Keratinocyte (primary cell): ENCODE data around the gene RNF34. TPM values are rescaled to one million over a fixed set of nuclear protein-coding genes. Genes with fewer than 3 reads are reported as not detected.

Experiments used
- DNase-seq: peaks from one replicate; pipeline ENCODE4 v3.0.0-alpha.2; 2011; ENCODE audit warnings: low read depth, missing footprints, low spot score
- FAIRE-seq: peaks from 2 replicates; lab custom pipeline; 2011; peaks lifted over from hg19 to GRCh38; lab: Jason Lieb, UNC
- H2AFZ ChIP-seq: 2 replicates; pipeline ENCODE4 v1.6.0; 2012; ENCODE audit warnings: low read length, control low read depth, inconsistent platforms; ENCODE audit not compliant: control insufficient read depth
- H3K27ac ChIP-seq: 2 replicates; pipeline ENCODE4 v1.5.1; 2011; ENCODE audit warnings: low read length; ENCODE audit not compliant: control insufficient read depth, insufficient read depth
- H3K27me3 ChIP-seq: 3 replicates; pipeline ENCODE4 v1.6.0; 2011; ENCODE audit warnings: low read length; ENCODE audit not compliant: control insufficient read depth, insufficient read depth; ENCODE audit errors: extremely low read depth
- H3K36me3 ChIP-seq, 2 experiments: 2 replicates in 1 of 2; 3 replicates in 1 of 2; pipeline ENCODE4 v1.5.1; 2011; ENCODE audit warnings: low read length in 2 of 2, mild to moderate bottlenecking in 1 of 2; ENCODE audit not compliant: control insufficient read depth in 2 of 2, insufficient read depth in 2 of 2; ENCODE audit errors: extremely low read depth in 1 of 2
- H3K4me1 ChIP-seq: 3 replicates; pipeline ENCODE4 v1.5.1; 2011; ENCODE audit warnings: low read length; ENCODE audit not compliant: control insufficient read depth, insufficient read depth; ENCODE audit errors: extremely low read depth
- H3K4me2 ChIP-seq: 3 replicates; pipeline ENCODE4 v1.6.0; 2011; ENCODE audit warnings: low read depth, low read length; ENCODE audit not compliant: control insufficient read depth, insufficient read depth; ENCODE audit errors: extremely low read depth
- H3K4me3 ChIP-seq, 3 experiments: fragments of 200-600 bp in 1 of 3; sonication (generic) in 1 of 3; 2 replicates in 2 of 3; 3 replicates in 1 of 3; pipeline ENCODE4 v1.5.1; 2011 to 2016; ENCODE audit warnings: low read length in 3 of 3, mild to moderate bottlenecking in 3 of 3, control low read depth in 2 of 3, inconsistent platforms in 1 of 3, low read depth in 1 of 3, mixed read lengths in 1 of 3, mixed run types in 1 of 3, moderate library complexity in 1 of 3; ENCODE audit not compliant: control insufficient read depth in 2 of 3, insufficient read depth in 2 of 3; ENCODE audit errors: extremely low read depth in 1 of 3
- H3K79me2 ChIP-seq: 2 replicates; pipeline ENCODE4 v1.6.0; 2012; ENCODE audit warnings: low read length; ENCODE audit not compliant: control insufficient read depth, insufficient read depth
- H3K9ac ChIP-seq: 3 replicates; pipeline ENCODE4 v1.6.0; 2011; ENCODE audit warnings: low read length; ENCODE audit not compliant: control insufficient read depth, insufficient read depth; ENCODE audit errors: extremely low read depth
- H3K9me1 ChIP-seq: 3 replicates; pipeline ENCODE4 v1.6.0; 2011; ENCODE audit warnings: low read length; ENCODE audit not compliant: control insufficient read depth, insufficient read depth; ENCODE audit errors: extremely low read depth
- H3K9me3 ChIP-seq: 2 replicates; pipeline ENCODE4 v1.5.1; 2012; ENCODE audit warnings: low read depth, low read length; ENCODE audit not compliant: control insufficient read depth
- H4K20me1 ChIP-seq: 3 replicates; pipeline ENCODE4 v1.6.0; 2011; ENCODE audit warnings: low read length; ENCODE audit not compliant: control insufficient read depth, insufficient read depth; ENCODE audit errors: extremely low read depth
- EZH2 ChIP-seq: IDR thresholded peaks from one replicate; pipeline ENCODE4 v1.6.1; 2012; ENCODE audit warnings: inconsistent platforms, mild to moderate bottlenecking, low read length, moderate library complexity
- dilution Hi-C: fragments of 300-500 bp; cut with MboI; formaldehyde crosslinking; loops from one replicate; pipeline ENCODE4 v1.7.0; 2020; ENCODE audit warnings: low sequenced_read_pairs; ENCODE audit not compliant: extremely low pct_ligation_motif_present
- polyA plus RNA-seq, 5 experiments: library from polyadenylated mRNA; depleted of rRNA in 3 of 5; stranded (reverse) in 3 of 5; stranded (forward) in 1 of 5; unstranded in 1 of 5; fragments of >200 nt; gene quantifications; 1 replicate in 1 of 5; 2 replicates in 3 of 5; 3 replicates in 1 of 5; pipeline versions ENCODE4 v1.2.1 to v1.2.3, GENCODE V29; 2011 to 2012; ENCODE audit warnings: missing spikeins in 2 of 5, low read depth in 1 of 5, low replicate concordance in 1 of 5
- TF ChIP-seq, protein P1 (sequence below), 3 experiments: IDR thresholded peaks in 1 of 3; conservative IDR thresholded peaks in 1 of 3; optimal IDR thresholded peaks in 1 of 3; 2 replicates in 2 of 3; 3 replicates in 1 of 3; pipeline versions ENCODE3 to v1.5.1; 2011; ENCODE audit warnings: low read length in 3 of 3, mild to moderate bottlenecking in 3 of 3, moderate library complexity in 2 of 3, control low read depth in 1 of 3, inconsistent platforms in 1 of 3; ENCODE audit not compliant: insufficient read depth in 2 of 3; ENCODE audit errors: extremely low read depth in 1 of 3

The RNF34 gene
- polyA plus RNA-seq, 1 donor (not counting 4 experiments of a cell fraction or from before 2014, with no cell fraction given), result 39.0 TPM

DNA sequence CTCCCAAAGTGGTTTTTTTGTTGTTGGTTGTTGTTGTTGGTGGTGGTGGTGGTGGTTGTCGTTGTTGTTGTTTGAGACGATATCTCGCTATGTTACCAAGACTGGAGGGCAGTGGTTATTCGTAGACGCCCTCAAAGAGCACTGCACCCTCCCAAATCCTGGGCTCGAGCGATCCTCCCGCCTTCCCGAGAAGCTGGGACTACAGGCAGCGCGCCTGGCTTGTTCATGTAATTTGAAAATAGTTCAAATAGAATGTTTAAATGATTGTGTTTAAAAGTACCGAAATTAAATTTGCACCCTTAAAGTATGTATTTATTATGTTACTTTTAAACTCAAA, 47.3 kb upstream of the RNF34 start:
- Histone ChIP-seq H2AFZ (peak overlapping the region; percentile 75), H3K9ac (peak overlapping the region; percentile 94), H4K20me1 (no peaks in the 10 kb centered on the region), H3K79me2 (peaks cover 38% of the 10 kb centered on the region), H3K9me3 (no peaks in the 10 kb centered on the region), H3K27me3 (no peaks in the 10 kb centered on the region), H3K9me1 (no peaks in the 10 kb centered on the region), H3K4me2 (peak overlapping the region; percentile 84), H3K4me3 (peak overlapping the region; percentile 97 to 99 (median 99)), H3K4me1 (peaks cover 8% of the 10 kb centered on the region), H3K27ac (peak overlapping the region; percentile 88), H3K36me3 (peaks cover 0 to 4% of the 10 kb centered on the region in 2 experiments)
- no peak for DNase-seq
- no peak for TF ChIP-seq EZH2
- TF ChIP-seq, protein P1, sequence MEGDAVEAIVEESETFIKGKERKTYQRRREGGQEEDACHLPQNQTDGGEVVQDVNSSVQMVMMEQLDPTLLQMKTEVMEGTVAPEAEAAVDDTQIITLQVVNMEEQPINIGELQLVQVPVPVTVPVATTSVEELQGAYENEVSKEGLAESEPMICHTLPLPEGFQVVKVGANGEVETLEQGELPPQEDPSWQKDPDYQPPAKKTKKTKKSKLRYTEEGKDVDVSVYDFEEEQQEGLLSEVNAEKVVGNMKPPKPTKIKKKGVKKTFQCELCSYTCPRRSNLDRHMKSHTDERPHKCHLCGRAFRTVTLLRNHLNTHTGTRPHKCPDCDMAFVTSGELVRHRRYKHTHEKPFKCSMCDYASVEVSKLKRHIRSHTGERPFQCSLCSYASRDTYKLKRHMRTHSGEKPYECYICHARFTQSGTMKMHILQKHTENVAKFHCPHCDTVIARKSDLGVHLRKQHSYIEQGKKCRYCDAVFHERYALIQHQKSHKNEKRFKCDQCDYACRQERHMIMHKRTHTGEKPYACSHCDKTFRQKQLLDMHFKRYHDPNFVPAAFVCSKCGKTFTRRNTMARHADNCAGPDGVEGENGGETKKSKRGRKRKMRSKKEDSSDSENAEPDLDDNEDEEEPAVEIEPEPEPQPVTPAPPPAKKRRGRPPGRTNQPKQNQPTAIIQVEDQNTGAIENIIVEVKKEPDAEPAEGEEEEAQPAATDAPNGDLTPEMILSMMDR (optimal IDR thresholded peaks at IDR 0.05 in 1 of 3, IDR thresholded peaks at IDR 0.05 in 1 of 3, conservative IDR thresholded peaks at IDR 0.05 in 1 of 3; ENCODE audit: extremely low read depth in 1 of 3, insufficient read depth in 2 of 3, low read length in 3 of 3), result no peak
- FAIRE-seq, result no peak
- dilution Hi-C loops, result no loop called here

GRCh38 chr12:121355818-121356217, 44.1 kb upstream of the RNF34 start:
- no peak for FAIRE-seq

More at GRCh38 chr12:121355818-121356217, 44.1 kb upstream of the RNF34 start:
- H3K9me1 ChIP-seq, result no peaks in the 10 kb centered on the region
- TF ChIP-seq EZH2, result no peak
- TF ChIP-seq, protein P1 (optimal IDR thresholded peaks at IDR 0.05 in 1 of 3, IDR thresholded peaks at IDR 0.05 in 1 of 3, conservative IDR thresholded peaks at IDR 0.05 in 1 of 3; ENCODE audit: extremely low read depth in 1 of 3, insufficient read depth in 2 of 3, low read length in 3 of 3), result no peak
- H3K79me2 ChIP-seq, result peaks cover 14% of the 10 kb centered on the region
- DNase-seq, result no peak
- H3K4me1 ChIP-seq, result peaks cover 12% of the 10 kb centered on the region
- no peak overlapping the region for H3K9ac ChIP-seq
- H3K9me3 ChIP-seq, result no peaks in the 10 kb centered on the region
- no peak overlapping the region for H3K4me2 ChIP-seq
- H3K4me3 ChIP-seq, result no peak overlapping the region
- H2AFZ ChIP-seq, result no peak overlapping the region
- no peaks in the 10 kb centered on the region for H4K20me1 ChIP-seq
- dilution Hi-C loops, result no loop called here
- no peaks in the 10 kb centered on the region for H3K36me3 ChIP-seq
- no peak overlapping the region for H3K27ac ChIP-seq
- H3K27me3 ChIP-seq, result no peaks in the 10 kb centered on the region
